Measurements from ENCODE around the gene SPSB2.

Gene SPSB2

GRCh38 chr12:6849976-6850560 lies 23.0 kb downstream of the SPSB2 start:
- DNase-seq, result no peak

- DNase-seq, result no peak
These were observed 23.7 kb downstream of the SPSB2 start for GRCh38 chr12:6849427-6849826.

- no peak for DNase-seq
These were observed 25.4 kb downstream of the SPSB2 start for GRCh38 chr12:6847676-6848075.

GRCh38 chr12:6846316-6846869 lies 26.7 kb downstream of the SPSB2 start:
- no peak for DNase-seq

- DNase-seq, result no peak
These were observed 27.7 kb downstream of the SPSB2 start for GRCh38 chr12:6845395-6845794.

GRCh38 chr12:6843118-6843902 lies 29.8 kb downstream of the SPSB2 start:
- DNase-seq, result no peak

GRCh38 chr12:6842075-6842474 lies 31.0 kb downstream of the SPSB2 start:
- no peak for DNase-seq

GRCh38 chr12:6840761-6841515 lies 32.2 kb downstream of the SPSB2 start, which contains the start of gene GNB3:
TSS of gene GNB3 (plus strand) at chr12:6840925. CDS start at chr12:6841288, 363 bp downstream.
- DNase-seq, result no peak

GRCh38 chr12:6840330-6840729 lies 32.8 kb downstream of the SPSB2 start:
- no peak for DNase-seq

GRCh38 chr12:6839482-6840201 lies 33.5 kb downstream of the SPSB2 start:
- peak in 1 of 2 experiments; percentile 9 for DNase-seq

- no peak for DNase-seq
These were observed 34.2 kb downstream of the SPSB2 start for GRCh38 chr12:6838854-6839253.

GRCh38 chr12:6837370-6838060 lies 35.6 kb downstream of the SPSB2 start:
- DNase-seq, result no peak

- no peak for DNase-seq
These were observed 36.3 kb downstream of the SPSB2 start for GRCh38 chr12:6836851-6837250.

- DNase-seq, result no peak
These were observed 38.2 kb downstream of the SPSB2 start for GRCh38 chr12:6834873-6835272.

- DNase-seq, result no peak
These were observed 38.8 kb downstream of the SPSB2 start for GRCh38 chr12:6834254-6834653.

- DNase-seq, result no peak
These were observed 39.8 kb downstream of the SPSB2 start for GRCh38 chr12:6833189-6833890.

GRCh38 chr12:6832125-6832524 lies 41.0 kb downstream of the SPSB2 start:
- no peak for DNase-seq

- no peak for DNase-seq
These were observed 41.6 kb downstream of the SPSB2 start for GRCh38 chr12:6831450-6831995.

GRCh38 chr12:6830999-6831398 lies 42.1 kb downstream of the SPSB2 start:
- DNase-seq, result no peak

GRCh38 chr12:6830286-6830890 lies 42.7 kb downstream of the SPSB2 start:
- no peak for DNase-seq
